Activated T-cell treated with anti-CD3 and anti-CD28 coated beads, Interleukin-2, amount 50 U/mL, for 72 hours (primary cell): ENCODE results near the gene TRMT6. TPM values are rescaled to one million over a fixed set of nuclear protein-coding genes. Genes with fewer than 3 reads are reported as not detected.

Source experiments
- ATAC-seq, 2 donors: fragments of 150-1000 bp; cut with Tn5 transposase; replicated peaks in 1 of 2; 2 replicates each; pipeline ENCODE4 v1.10.0; 2021; ENCODE audit warnings: moderate library complexity in 2 of 2, mild to moderate bottlenecking in 1 of 2
- DNase-seq, 2 donors: peaks; one replicate each; pipeline ENCODE4 v3.0.0; 2021 to 2022; ENCODE audit warnings: mixed read lengths in 1 of 2
- H3K27ac Mint-ChIP-seq: one replicate; pipeline ENCODE4 v1.8.0; 2022; ENCODE audit warnings: mild to moderate bottlenecking, moderate library complexity, mixed read lengths
- H3K27me3 Mint-ChIP-seq: one replicate; pipeline ENCODE4 v1.8.0; 2022; ENCODE audit warnings: low read depth, mixed read lengths
- H3K36me3 Mint-ChIP-seq, 2 donors: one replicate each; pipeline ENCODE4 v1.8.0; 2022; ENCODE audit warnings: mixed read lengths in 2 of 2, mild to moderate bottlenecking in 1 of 2; ENCODE audit not compliant: insufficient read depth in 2 of 2
- H3K4me1 Mint-ChIP-seq: one replicate; pipeline ENCODE4 v1.8.0; 2022; ENCODE audit warnings: low read depth, mixed read lengths
- H3K4me3 Mint-ChIP-seq, 2 donors: one replicate each; pipeline ENCODE4 v1.8.0; 2022; ENCODE audit warnings: mild to moderate bottlenecking in 2 of 2, mixed read lengths in 2 of 2, moderate library complexity in 2 of 2
- H3K9me3 Mint-ChIP-seq, 2 donors: one replicate each; pipeline ENCODE4 v1.8.0; 2022; ENCODE audit warnings: mixed read lengths in 2 of 2
- total RNA-seq, 2 donors: library from RNA; stranded (reverse); gene quantifications; one replicate each; pipeline ENCODE4 v1.2.3, GENCODE V29; 2022

Gene TRMT6
- total RNA-seq, 2 donors from 2014 or later = 17.5 to 23.2 TPM

GRCh38 chr20:5935384-5935783, 14.9 kb downstream of the TRMT6 start:
- Mint-ChIP-seq H3K4me3 (no peak overlapping the region), H3K27ac (no peak overlapping the region), H3K4me1 (no peaks in the 10 kb centered on the region), H3K9me3 (no peaks in the 10 kb centered on the region), H3K27me3 (no peaks in the 10 kb centered on the region), H3K36me3 (peaks cover 3 to 10% of the 10 kb centered on the region in 2 donors)
- ATAC-seq (no peak), DNase-seq (no peak)

- H3K27ac Mint-ChIP-seq = no peak overlapping the region
- DNase-seq = no peak
These were observed 16.4 kb downstream of the TRMT6 start for GRCh38 chr20:5933802-5934436.

DNA sequence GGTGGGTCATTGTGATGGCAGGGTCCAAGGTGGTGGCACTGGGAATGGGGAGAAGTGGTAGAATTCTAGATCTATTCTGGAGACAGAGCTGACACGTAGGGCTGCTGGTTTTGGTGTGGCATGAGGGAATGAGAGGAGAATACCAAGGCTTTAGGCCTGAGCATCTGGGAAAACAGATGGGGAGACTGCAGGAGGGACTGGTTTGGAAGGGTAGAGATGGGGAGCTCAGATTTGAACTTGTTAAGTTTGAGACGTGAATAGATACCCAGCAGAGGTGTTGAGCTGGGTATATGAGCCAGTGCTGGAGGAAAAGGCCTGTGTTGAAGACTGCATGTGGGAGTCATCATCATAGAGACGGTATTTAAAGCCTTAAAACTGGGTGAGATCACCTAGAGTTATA, 17.5 kb downstream of the TRMT6 start:
- Mint-ChIP-seq H3K27me3 (no peaks in the 10 kb centered on the region), H3K9me3 (no peaks in the 10 kb centered on the region), H3K27ac (no peak overlapping the region), H3K36me3 (peaks cover 0 to 2% of the 10 kb centered on the region in 2 donors), H3K4me3 (no peak overlapping the region), H3K4me1 (no peaks in the 10 kb centered on the region)
- DNase-seq (no peak), ATAC-seq (no peak)

More at GRCh38 chr20:5933802-5934436, 16.4 kb downstream of the TRMT6 start:
- ATAC-seq = peak; percentile 60 to 74
- Mint-ChIP-seq H3K9me3 (no peaks in the 10 kb centered on the region), H3K4me3 (no peak overlapping the region), H3K27me3 (no peaks in the 10 kb centered on the region), H3K36me3 (peaks cover 0 to 6% of the 10 kb centered on the region in 2 donors), H3K4me1 (no peaks in the 10 kb centered on the region)

DNA sequence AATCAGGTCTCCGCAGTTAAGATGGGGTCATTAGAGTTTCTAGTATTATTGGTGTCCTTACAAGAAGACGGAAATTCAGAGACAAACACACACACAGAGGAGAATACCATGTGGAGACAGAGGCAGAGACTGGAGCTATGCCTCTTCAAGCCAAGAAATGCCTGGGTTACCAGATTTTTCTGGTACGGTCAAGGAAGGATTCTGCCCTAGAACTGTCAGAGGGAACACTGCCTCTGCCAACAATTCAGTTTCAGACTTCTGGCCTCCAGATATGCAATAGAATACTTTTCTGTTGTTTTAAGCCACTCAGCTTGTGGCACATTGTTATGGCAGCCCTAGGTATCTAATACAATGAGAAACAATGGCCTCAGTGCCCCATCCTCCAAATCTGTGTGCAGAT, 18.9 kb downstream of the TRMT6 start:
- Mint-ChIP-seq H3K27me3 (no peaks in the 10 kb centered on the region), H3K4me1 (no peaks in the 10 kb centered on the region)
- DNase-seq = no peak

DNA sequence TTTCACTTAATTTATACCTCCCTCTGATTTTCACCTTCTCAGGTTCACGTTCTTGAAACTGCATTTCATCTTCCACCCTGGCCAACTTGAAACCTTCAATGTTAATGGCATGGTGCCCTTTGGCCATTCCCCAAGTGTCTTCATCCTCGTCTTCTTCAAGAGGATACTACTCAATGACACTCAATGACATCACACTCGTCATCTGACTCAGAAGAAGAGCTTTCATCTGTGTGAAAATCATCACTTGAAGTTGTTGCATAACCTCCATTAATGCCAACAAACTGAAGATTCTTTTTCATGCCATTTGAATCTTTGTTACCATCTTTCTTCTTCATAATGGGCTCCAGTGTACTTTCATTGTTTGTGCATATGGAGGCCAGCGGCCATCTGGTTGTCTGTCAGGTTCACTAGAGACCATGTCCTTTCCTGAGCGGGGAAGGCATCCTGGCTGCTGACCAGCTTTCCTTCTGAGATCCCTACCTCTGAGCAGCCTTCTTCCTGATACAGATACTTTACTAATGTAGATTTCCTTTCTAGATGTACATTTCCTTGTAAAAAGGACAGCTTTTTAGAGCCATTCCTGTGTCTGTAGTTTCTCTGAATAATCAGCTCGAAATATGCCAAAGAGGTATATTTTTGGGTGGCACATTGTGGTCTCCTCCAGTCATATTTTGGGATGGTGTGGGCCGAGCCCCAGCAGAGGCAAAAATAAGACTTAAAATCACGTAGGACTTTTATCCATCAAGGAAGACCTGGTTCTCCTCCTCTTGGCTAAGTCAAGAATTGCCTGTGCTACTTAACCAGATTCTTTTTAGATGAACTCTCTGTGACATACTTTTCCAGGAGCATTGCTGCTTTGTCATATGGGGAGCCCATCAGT, 21.3 kb downstream of the TRMT6 start:
- H3K36me3 Mint-ChIP-seq = no peaks in the 10 kb centered on the region
- no peak for DNase-seq
- H3K27me3 Mint-ChIP-seq = peaks cover 7% of the 10 kb centered on the region
- no peak for ATAC-seq
- no peaks in the 10 kb centered on the region for H3K9me3 Mint-ChIP-seq
- no peak overlapping the region for H3K27ac Mint-ChIP-seq
- H3K4me3 Mint-ChIP-seq = no peak overlapping the region
- no peaks in the 10 kb centered on the region for H3K4me1 Mint-ChIP-seq

More for the DNA sequence above, 18.9 kb downstream of the TRMT6 start:
- Mint-ChIP-seq H3K27ac (no peak overlapping the region), H3K4me3 (no peak overlapping the region), H3K36me3 (no peaks in the 10 kb centered on the region), H3K9me3 (no peaks in the 10 kb centered on the region)
- no peak for ATAC-seq

DNA sequence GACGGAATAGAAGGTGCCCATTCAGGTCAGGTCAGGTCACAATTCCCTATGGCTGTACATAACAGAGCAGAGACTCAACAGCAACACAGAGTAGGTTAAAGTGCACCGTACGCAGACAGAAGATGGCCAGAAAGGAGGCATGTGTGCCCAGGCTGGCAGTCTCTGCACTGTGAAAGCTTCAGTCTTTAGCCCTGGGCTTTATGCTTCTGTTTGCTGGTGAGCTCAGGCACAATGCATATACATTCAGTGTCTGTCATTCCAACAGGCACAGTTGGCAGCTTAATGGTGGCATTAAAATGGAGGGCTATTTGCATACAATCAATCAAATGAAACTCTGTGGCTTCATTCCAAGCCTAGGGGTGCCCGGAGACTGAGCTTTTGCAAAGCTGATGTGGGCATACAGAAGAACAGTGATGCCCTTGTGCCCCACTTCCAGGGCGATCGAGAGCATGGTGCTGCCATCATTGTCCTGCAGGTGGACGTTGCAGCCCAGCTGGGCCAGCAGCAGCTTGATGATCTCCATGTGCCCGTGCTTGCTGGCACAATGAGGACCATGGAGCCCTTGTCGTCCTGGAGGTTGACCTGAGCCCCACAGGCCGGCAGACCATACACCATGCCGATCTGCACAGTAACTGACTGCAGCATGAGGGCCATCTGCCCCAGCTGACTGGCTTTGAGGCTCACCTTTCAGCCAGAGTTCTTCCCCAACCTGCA, 22.4 kb downstream of the TRMT6 start:
- no peak overlapping the region for H3K27ac Mint-ChIP-seq
- peaks cover 19% of the 10 kb centered on the region for H3K27me3 Mint-ChIP-seq
- no peak overlapping the region for H3K4me3 Mint-ChIP-seq
- H3K9me3 Mint-ChIP-seq = no peaks in the 10 kb centered on the region
- ATAC-seq (no peak), DNase-seq (no peak)
- H3K4me1 Mint-ChIP-seq = no peaks in the 10 kb centered on the region
- no peaks in the 10 kb centered on the region for H3K36me3 Mint-ChIP-seq

- no peak overlapping the region for H3K4me3 Mint-ChIP-seq
- H3K4me1 Mint-ChIP-seq = peaks cover under 1% of the 10 kb centered on the region
- no peaks in the 10 kb centered on the region for H3K36me3 Mint-ChIP-seq
- H3K27me3 Mint-ChIP-seq = peaks cover 30% of the 10 kb centered on the region
- DNase-seq (no peak), ATAC-seq (no peak)
- H3K9me3 Mint-ChIP-seq = no peaks in the 10 kb centered on the region
- H3K27ac Mint-ChIP-seq = no peak overlapping the region
These were observed 24.8 kb downstream of the TRMT6 start for GRCh38 chr20:5925551-5925950.

GRCh38 chr20:5923493-5923892, 26.8 kb downstream of the TRMT6 start:
- no peaks in the 10 kb centered on the region for H3K36me3 Mint-ChIP-seq
- no peak for DNase-seq
- no peak overlapping the region for H3K4me3 Mint-ChIP-seq
- no peak for ATAC-seq
- no peaks in the 10 kb centered on the region for H3K9me3 Mint-ChIP-seq
- peaks cover 22% of the 10 kb centered on the region for H3K4me1 Mint-ChIP-seq
- H3K27ac Mint-ChIP-seq = no peak overlapping the region
- peaks cover 30% of the 10 kb centered on the region for H3K27me3 Mint-ChIP-seq

- H3K27ac Mint-ChIP-seq = no peak overlapping the region
These were observed 29.8 kb downstream of the TRMT6 start for GRCh38 chr20:5920581-5920980.

GRCh38 chr20:5919626-5920544, 30.4 kb downstream of the TRMT6 start:
- Mint-ChIP-seq H3K9me3 (no peaks in the 10 kb centered on the region), H3K27ac (no peak overlapping the region), H3K36me3 (no peaks in the 10 kb centered on the region), H3K4me3 (peak overlapping the region in 1 of 2 donors; percentile 19), H3K4me1 (peaks cover 26% of the 10 kb centered on the region), H3K27me3 (peaks cover 38% of the 10 kb centered on the region)
- DNase-seq (peak; percentile 24 to 41), ATAC-seq (peak; percentile 84 to 86)

More at GRCh38 chr20:5920581-5920980, 29.8 kb downstream of the TRMT6 start:
- peaks cover 31% of the 10 kb centered on the region for H3K27me3 Mint-ChIP-seq
- no peaks in the 10 kb centered on the region for H3K36me3 Mint-ChIP-seq
- H3K4me3 Mint-ChIP-seq = no peak overlapping the region
- DNase-seq (no peak), ATAC-seq (no peak)
- H3K9me3 Mint-ChIP-seq = no peaks in the 10 kb centered on the region
- peaks cover 26% of the 10 kb centered on the region for H3K4me1 Mint-ChIP-seq

- Mint-ChIP-seq H3K9me3 (no peaks in the 10 kb centered on the region), H3K36me3 (no peaks in the 10 kb centered on the region), H3K27me3 (peaks cover 39% of the 10 kb centered on the region), H3K4me1 (peaks cover 26% of the 10 kb centered on the region), H3K4me3 (peak overlapping the region; percentile 31 to 33), H3K27ac (peak overlapping the region; percentile 13)
- DNase-seq (peak; percentile 8 to 24), ATAC-seq (peak; percentile 87 to 88)
These were observed 31.3 kb downstream of the TRMT6 start for GRCh38 chr20:5918856-5919625.

DNA sequence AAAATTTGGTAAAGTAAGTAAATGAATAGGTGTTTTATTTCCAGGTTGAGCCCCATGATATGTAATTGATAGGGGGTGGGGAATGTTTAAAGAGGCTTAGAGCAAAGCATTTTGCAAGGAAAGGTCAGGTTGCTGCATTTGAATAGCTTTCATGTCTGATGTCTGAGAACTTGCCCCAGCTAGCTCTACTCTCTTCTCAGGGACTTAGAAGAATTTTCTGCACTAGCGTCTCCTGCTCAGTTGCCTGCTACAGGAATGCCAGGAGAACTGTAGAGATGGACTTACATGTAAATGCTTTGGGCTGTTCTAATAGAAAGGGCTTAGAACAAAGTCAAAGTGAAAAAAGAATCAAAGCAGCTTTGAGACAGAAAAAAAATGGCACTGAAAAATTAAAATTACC, 35.5 kb downstream of the TRMT6 start:
- H3K27ac Mint-ChIP-seq = no peak overlapping the region
- peaks cover 56% of the 10 kb centered on the region for H3K27me3 Mint-ChIP-seq
- H3K9me3 Mint-ChIP-seq = no peaks in the 10 kb centered on the region
- no peaks in the 10 kb centered on the region for H3K36me3 Mint-ChIP-seq
- ATAC-seq (no peak), DNase-seq (no peak)
- no peak overlapping the region for H3K4me3 Mint-ChIP-seq
- peaks cover 34% of the 10 kb centered on the region for H3K4me1 Mint-ChIP-seq
